Stimulated activated naive CD4-positive, alpha-beta T cell treated with Interleukin-2 at 50 U/mL for 16 hours (primary cell): ENCODE data around the gene PPP6R1.

ENCODE experiments used
- DNase-seq: peaks from one replicate; lab custom pipeline; 2025; lab: John Stamatoyannopoulos, UW

PPP6R1 gene

GRCh38 chr19:55279770-55280643, 21.2 kb upstream of the PPP6R1 start, which contains the start of gene HSPBP1:
TSS of gene HSPBP1 (minus strand) at chr19:55280110. CDS start at chr19:55279608, 502 bp downstream.
- peak; percentile 92 for DNase-seq

- DNase-seq: no peak
Observed at GRCh38 chr19:55279340-55279739, 20.5 kb upstream of the PPP6R1 start.

- no peak for DNase-seq
Observed at GRCh38 chr19:55278391-55279135, 19.7 kb upstream of the PPP6R1 start.

- no peak for DNase-seq
Observed at GRCh38 chr19:55277494-55277893, 18.7 kb upstream of the PPP6R1 start.

GRCh38 chr19:55276720-55277430, 18.1 kb upstream of the PPP6R1 start:
- DNase-seq: no peak

- no peak for DNase-seq
Observed at GRCh38 chr19:55275851-55276719, 17.3 kb upstream of the PPP6R1 start.

GRCh38 chr19:55273978-55274707, 15.3 kb upstream of the PPP6R1 start:
- DNase-seq: no peak

GRCh38 chr19:55272142-55272541, 13.3 kb upstream of the PPP6R1 start:
- no peak for DNase-seq

- DNase-seq: no peak
Observed at GRCh38 chr19:55270172-55270942, 11.5 kb upstream of the PPP6R1 start.

- DNase-seq: no peak
Observed at GRCh38 chr19:55269299-55269698, 10.5 kb upstream of the PPP6R1 start.

GRCh38 chr19:55266840-55267239, 8.0 kb upstream of the PPP6R1 start:
- no peak for DNase-seq

GRCh38 chr19:55266404-55266803, 7.6 kb upstream of the PPP6R1 start:
- no peak for DNase-seq

GRCh38 chr19:55265723-55266386, 7.0 kb upstream of the PPP6R1 start:
- DNase-seq: no peak

GRCh38 chr19:55265173-55265572, 6.4 kb upstream of the PPP6R1 start:
- DNase-seq: no peak

GRCh38 chr19:55264531-55264930, 5.7 kb upstream of the PPP6R1 start:
- DNase-seq: no peak

GRCh38 chr19:55262359-55262758, 3.5 kb upstream of the PPP6R1 start:
- no peak for DNase-seq

GRCh38 chr19:55261671-55262126, 2.9 kb upstream of the PPP6R1 start:
- DNase-seq: no peak

- no peak for DNase-seq
Observed at GRCh38 chr19:55259540-55260210, 858 bp upstream of the PPP6R1 start.

- DNase-seq: peak; percentile 49
Observed at GRCh38 chr19:55258476-55258827, 365 bp downstream of the PPP6R1 start.
